Glomerular visceral epithelial cell (primary cell): ENCODE results near the gene CMTM1.
"Not testable (repeated sequence)": the region's sequence is repeated elsewhere in the genome, so short reads cannot be mapped to it uniquely, and the experiment has no call there.

Experiments used
- DNase-seq: peaks from one replicate; pipeline ENCODE4 v3.0.0-alpha.2; 2016; ENCODE audit errors: extremely low spot score

The CMTM1 gene

DNA sequence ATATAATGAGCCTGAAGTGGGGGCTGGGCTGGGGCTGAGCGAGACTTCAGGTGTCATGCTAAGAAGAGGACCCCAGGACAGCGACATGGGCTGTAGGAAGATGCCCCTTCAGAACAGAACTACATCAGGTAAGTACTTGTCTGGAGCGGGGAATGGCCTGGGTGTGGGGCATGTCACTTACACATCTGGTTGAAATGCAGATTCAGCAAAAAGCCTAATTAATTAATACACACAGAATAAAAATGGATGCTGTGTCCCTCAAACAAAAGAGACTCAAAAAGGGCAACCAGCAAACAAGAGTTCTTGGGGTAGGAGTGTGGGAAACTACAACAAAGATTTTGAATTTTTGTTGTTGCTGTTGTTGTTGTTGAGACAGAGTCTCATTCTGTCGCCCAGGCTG lies 24.8 kb downstream of the CMTM1 start:
- DNase-seq: no peak

DNA sequence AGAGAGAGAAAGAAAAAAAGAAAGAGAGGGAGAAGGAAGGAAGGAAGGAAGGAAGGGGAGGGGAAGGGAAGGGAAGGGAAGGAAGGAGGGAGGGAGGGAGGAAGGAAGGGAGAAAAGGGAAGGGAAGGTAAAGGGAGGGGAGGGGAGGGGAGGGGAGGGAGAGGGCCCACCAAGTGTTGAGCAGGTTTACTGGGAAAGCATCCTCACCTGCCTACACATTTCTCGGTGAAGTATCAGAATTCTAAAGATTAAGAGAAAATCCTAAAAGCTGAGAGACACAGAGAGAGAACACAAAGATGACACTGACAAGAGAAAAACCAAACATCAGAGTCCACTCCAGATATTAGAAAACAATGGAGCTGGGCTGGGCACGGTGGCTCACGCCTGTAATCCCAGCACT lies 26.0 kb downstream of the CMTM1 start:
- no peak for DNase-seq

- DNase-seq: no peak
These were observed 26.6 kb downstream of the CMTM1 start for GRCh38 chr16:66592814-66593213.

GRCh38 chr16:66594739-66595138 lies 28.5 kb downstream of the CMTM1 start:
- DNase-seq: no peak

- not testable (repeated sequence) for DNase-seq
These were observed 30.3 kb downstream of the CMTM1 start for GRCh38 chr16:66596559-66596958.

- DNase-seq: no peak
These were observed 31.0 kb downstream of the CMTM1 start for GRCh38 chr16:66596986-66597848.

GRCh38 chr16:66598111-66598510 lies 31.9 kb downstream of the CMTM1 start:
- no peak for DNase-seq

DNA sequence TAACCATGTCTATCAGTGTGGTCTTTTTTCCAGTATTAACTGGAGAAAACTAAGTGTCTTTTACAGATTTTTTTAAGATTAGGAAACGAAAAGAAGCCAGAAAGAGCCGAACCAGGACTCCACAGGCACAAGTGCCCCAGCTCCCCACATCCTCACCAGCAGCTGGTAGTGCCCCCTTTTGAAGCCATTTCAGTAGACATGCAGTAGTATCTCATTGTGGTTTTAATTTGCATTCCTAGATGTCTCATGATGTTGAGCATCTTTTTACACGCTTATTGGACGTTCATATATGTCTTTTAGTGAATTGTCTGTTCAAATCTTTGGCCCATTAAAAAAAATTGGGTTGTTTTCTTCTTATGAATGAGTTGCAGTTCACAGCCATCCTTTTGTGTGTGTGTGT lies 33.5 kb downstream of the CMTM1 start:
- no peak for DNase-seq

DNA sequence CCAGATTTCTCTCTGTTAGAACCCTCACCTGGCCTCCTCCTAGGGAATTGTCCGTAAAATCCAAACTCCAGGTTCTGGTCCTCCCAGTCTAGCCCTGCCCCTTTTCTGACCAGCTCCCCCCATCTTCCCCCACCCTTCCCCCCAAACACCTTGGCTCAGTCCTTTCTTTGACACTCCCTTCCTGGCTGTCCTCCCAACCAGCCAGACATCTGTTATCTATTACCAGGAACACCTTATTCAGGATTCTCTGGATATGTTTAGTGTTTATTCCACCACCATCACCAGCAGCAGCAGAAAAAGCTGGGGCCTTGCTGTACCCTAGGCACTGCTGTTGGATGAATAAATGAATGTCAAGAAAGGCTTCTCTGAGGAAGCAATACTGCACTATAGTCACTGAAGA lies 34.2 kb downstream of the CMTM1 start:
- no peak for DNase-seq

DNA sequence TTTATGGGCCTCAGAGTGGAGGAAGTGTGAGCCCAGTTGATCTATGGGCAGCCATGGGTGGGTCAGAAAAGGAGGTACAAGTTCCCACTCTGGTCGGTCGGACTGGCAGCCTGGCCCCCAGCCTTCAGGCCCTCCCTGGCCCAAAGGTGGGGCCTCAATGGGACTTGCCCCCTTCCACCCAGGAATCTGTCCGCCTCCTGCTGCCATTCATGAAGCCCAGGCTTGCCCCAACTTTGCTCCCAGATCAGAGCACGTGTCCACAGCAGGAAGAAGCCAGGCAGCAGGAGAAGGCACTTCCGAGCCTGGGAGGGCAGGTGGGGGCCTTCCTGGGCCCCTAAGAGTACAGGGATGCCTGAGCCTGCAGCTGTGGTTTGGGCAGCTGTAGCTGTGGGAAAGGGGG lies 35.2 kb downstream of the CMTM1 start:
- no peak for DNase-seq

GRCh38 chr16:66603537-66604375 lies 37.5 kb downstream of the CMTM1 start:
- DNase-seq: peak; percentile 71

DNA sequence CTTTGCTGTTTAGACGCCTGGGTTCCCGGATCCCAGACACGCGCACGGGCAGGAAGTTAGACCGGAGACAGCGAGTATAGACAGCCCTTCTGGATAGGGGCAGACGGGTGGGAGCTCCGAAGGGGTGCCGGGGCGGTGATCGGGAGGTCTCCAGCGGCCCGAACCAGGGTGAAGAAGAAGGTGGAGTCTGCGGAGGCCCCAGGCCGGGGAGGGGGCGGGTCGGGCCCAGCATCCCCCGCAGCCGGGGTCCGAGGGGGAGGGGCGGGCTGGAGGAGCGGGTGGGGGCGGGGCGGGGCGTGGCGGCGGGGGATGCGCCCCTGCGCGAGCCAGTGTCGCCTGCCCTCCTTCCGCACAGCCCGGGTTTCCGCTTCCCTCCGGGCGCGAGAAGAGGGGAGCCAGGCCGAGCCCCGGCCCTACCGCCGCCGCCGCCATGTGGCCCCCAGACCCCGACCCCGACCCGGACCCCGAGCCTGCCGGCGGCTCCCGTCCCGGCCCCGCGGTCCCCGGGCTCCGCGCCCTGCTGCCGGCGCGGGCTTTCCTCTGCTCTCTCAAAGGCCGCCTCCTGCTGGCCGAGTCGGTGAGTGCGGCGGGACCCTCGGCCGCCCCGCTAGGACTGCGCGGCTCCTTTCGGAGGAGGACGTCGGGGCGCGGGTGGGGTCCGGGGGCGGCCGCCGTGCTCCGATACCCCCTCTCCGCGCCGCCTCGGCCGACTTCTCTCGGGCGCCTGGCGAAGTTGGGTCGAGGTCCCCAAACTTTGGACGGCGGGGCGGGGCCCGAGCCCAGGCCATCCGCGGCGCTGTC lies 38.3 kb downstream of the CMTM1 start, which contains the start of gene CMTM3:
Gene CMTM3, plus strand, starts transcription at position 329 of the 801 bp plus-strand sequence. Its CDS starts 102 bp downstream, at position 431.
- peak; percentile 70 for DNase-seq

DNA sequence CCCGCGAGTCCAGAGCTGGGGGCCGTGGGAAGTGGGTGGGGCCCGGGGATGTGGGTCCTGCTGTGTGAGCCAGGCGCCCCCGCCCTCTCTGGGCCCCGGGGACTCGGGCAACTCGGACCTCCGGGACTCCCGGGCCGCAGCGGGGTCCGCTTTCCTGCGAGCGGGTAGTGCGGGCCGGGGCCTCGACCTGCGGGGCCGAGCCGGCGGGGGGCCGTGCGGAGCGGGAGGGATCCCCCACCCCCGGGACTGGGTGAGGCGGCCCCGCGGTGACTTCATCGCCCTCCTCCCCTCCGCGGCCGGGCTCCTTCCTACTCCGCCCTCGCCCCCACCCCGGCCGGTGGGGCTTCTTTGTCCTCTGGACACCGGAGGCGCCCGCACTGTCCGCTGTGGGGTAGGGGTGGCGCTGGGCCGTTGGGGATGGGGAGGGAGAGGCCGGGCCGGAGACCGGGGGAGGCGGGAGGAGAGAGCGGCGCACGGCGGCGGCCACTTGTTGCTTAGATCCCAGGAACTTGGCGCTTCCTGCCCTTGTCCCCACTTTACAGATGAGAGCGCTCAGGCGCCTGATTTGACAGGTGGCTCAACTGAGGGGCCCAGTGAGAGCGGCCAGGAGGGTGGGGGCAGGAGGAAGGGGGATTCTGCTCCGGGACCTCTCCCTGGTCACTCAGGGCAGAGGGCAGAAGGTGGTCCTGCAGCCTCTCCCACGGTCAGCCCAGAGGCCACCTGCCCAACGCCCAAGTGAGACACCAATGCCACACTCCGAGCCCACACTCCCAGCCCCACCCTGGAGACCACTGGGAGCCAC lies 39.1 kb downstream of the CMTM1 start:
- DNase-seq: peak; percentile 56

DNA sequence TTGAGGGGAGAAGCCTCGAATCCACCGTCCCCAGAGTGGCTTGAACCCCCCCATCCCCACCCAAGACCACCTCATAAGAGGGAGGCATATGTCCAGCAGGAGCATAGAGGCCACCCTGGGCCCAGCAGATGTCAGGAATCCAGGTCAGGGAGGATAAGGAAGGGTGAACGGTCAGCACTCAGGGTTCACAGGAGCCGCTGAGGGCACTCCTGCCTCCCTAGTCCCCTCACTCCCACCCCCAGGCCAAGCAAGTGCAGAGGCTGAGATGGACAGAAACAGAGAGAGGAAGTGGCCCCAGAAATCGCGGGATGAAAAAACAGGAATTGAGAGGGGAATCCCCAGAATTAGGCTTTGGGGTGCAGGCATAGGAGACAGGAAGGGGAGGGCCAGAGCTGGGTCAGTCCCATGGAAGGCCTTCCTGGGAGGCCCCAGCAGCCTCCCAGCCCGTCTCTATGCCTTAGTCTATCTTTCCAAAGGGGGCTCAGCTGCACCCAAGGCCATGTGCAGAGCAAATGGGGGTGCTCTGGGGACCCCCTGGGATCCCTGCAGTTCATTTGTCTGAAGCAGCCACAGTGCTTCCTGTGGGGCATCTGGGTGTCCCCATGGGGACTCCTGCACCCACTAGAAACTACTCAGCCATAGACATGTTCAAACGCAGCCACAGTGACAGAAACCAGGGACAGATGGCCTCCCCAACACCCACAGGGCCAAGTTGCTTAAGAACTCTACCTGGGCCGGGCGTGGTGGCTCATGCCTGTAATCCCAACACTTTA lies 39.9 kb downstream of the CMTM1 start:
- DNase-seq: no peak

GRCh38 chr16:66608241-66609138 lies 42.3 kb downstream of the CMTM1 start:
- peak; percentile 93 for DNase-seq

DNA sequence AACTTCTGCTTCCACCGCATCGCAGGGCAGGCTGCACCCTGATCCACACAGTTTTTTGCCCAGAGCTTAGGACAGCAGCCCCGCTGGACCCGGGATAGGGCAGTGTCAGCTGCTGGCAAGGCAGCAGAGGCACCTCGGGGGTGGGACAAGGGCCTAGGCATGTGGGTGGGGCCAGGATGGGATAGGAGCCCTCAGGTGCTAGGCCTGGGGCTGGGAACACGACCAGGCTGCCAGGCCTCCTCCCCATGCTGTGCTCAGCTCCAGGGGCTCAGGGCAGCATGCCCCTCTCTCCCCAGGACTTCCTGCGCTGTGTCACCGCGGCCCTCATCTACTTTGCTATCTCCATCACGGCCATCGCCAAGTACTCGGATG lies 42.9 kb downstream of the CMTM1 start:
- no peak for DNase-seq

DNA sequence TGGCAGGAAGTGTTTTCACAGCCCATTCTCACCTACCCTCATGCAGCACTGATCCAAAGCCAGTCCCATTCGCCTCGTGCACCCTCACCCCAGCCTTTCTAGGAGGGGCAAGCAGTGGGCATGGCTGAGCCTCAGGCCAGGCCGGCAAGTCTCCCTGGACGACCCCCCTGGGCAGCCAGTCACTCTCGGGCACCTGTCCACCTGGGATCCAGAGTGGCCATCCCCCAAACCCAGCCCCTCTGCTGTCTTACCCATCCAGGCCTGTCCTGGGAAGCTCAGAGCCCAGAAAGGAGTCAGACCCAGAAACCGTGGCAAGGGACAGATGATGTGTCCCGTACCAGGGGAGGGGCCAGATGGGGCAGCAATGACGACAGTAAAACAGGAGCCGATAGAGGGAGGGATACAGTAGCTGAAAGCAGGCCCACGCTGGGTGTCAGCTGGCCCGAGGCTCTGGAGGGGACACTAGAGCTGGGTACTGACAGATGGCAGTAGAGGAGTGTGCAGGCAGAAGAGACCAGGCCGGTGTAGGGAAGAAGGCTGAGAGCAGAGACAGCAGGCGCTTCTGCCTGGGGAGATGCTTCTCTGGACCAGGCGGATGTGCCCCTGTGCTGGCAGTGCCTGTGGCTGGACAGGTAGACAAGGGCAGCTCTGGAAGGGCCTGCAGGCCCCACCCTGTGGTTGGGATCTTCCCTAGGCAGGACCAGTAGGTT lies 44.0 kb downstream of the CMTM1 start:
- no peak for DNase-seq

DNA sequence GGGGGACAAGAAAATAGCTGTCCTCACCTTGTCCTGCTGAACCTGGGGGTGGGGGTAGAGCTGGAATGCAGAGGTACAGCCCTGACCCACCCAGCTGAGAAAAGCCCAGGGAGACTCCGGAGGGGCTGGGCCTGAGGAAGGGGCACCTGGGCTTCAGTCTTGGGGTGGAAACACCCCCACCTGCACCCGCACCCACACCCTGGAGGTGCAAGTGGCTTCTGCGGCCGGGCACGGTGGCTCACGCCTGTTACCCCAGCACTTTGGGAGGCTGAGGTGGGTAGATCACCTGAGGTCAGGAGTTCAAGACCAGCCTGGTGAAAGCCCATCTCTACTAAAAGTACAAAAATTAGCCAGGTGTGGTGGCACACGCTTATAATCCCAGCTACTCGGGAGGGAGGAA lies 45.7 kb downstream of the CMTM1 start:
- not testable (repeated sequence) for DNase-seq

GRCh38 chr16:66612422-66612821 lies 46.2 kb downstream of the CMTM1 start:
- DNase-seq: no peak
